HG02610 (cell line): Measurements from ENCODE around the gene STX1A.
"Not testable (repeated sequence)": the region's sequence is repeated elsewhere in the genome, so short reads cannot be mapped to it uniquely, and the experiment has no call there.

Experiments
- ATAC-seq: cut with Tn5 transposase; IDR thresholded peaks from one replicate; pipeline ENCODE4 v1.9.1; 2021; ENCODE audit warnings: mild to moderate bottlenecking, moderate library complexity; ENCODE audit not compliant: unreplicated experiment

Gene STX1A

GRCh38 chr7:73736885-73737284, 17.4 kb upstream of the STX1A start:
- no peak for ATAC-seq

GRCh38 chr7:73735528-73735905, 16.0 kb upstream of the STX1A start:
- no peak for ATAC-seq

- ATAC-seq = peak; percentile 54
Measured at GRCh38 chr7:73734619-73735527, 15.4 kb upstream of the STX1A start.

GRCh38 chr7:73732397-73732796, 12.9 kb upstream of the STX1A start:
- no peak for ATAC-seq

GRCh38 chr7:73730485-73730884, 11.0 kb upstream of the STX1A start:
- ATAC-seq = no peak

- no peak for ATAC-seq
Measured at GRCh38 chr7:73728551-73728950, 9.1 kb upstream of the STX1A start.

- no peak for ATAC-seq
Measured at GRCh38 chr7:73727952-73728351, 8.5 kb upstream of the STX1A start.

- no peak for ATAC-seq
Measured at GRCh38 chr7:73726083-73726466, 6.6 kb upstream of the STX1A start.

GRCh38 chr7:73723813-73724212, 4.3 kb upstream of the STX1A start:
- no peak for ATAC-seq

- no peak for ATAC-seq
Measured at GRCh38 chr7:73722785-73723184, 3.3 kb upstream of the STX1A start.

- ATAC-seq = not testable (repeated sequence)
Measured at GRCh38 chr7:73722182-73722581, 2.7 kb upstream of the STX1A start.

GRCh38 chr7:73721377-73721817, 1.9 kb upstream of the STX1A start:
- no peak for ATAC-seq

GRCh38 chr7:73720443-73720842, 974 bp upstream of the STX1A start:
- not testable (repeated sequence) for ATAC-seq

- ATAC-seq = no peak
Measured at GRCh38 chr7:73719806-73720169, 319 bp upstream of the STX1A start.

GRCh38 chr7:73718438-73718881, 1.0 kb downstream of the STX1A start:
- peak; percentile 2 for ATAC-seq

- ATAC-seq = peak; percentile 37
Measured at GRCh38 chr7:73717991-73718405, 1.5 kb downstream of the STX1A start.

GRCh38 chr7:73717025-73717807, 2.3 kb downstream of the STX1A start:
- ATAC-seq = no peak

- no peak for ATAC-seq
Measured at GRCh38 chr7:73716318-73716890, 3.1 kb downstream of the STX1A start.

- no peak for ATAC-seq
Measured at GRCh38 chr7:73715648-73716317, 3.7 kb downstream of the STX1A start.

GRCh38 chr7:73713319-73713718, 6.2 kb downstream of the STX1A start:
- ATAC-seq = not testable (repeated sequence)

- no peak for ATAC-seq
Measured at GRCh38 chr7:73712773-73713172, 6.7 kb downstream of the STX1A start.
